ENCODE data around the gene GYG2. TPM values are rescaled to one million over a fixed set of nuclear protein-coding genes. Genes with fewer than 3 reads are reported as not detected.
A peak's percentile ranks its signal among the peaks of the same experiment; 100 is the strongest.
"Not testable (repeated sequence)": the region's sequence is repeated elsewhere in the genome, so short reads cannot be mapped to it uniquely, and the experiment has no call there.

The GYG2 gene
- total RNA-seq (1 to 10 TPM in 2 of 4 donors, under 1 TPM in 2; 0.26 to 4.5 (median 1.1) TPM), polyA plus RNA-seq (1.1 TPM)
- long read RNA-seq, donor 1 = 0 reads
- long read RNA-seq, donor 2, partial matches to known transcripts = 0 of 1 reads
- long read RNA-seq, donor 2, other reads (novel, unspliced or antisense) = 1 of 1 reads
- long read RNA-seq, donor 3, partial matches to known transcripts = 1 of 5 reads
- long read RNA-seq, donor 3, other reads (novel, unspliced or antisense) = 2 of 5 reads
- long read RNA-seq, donor 4, partial matches to known transcripts = 0 of 3 reads
- long read RNA-seq, donor 4, other reads (novel, unspliced or antisense) = 2 of 3 reads

- intact Hi-C loops (cut with DNase I) = no loop called here
- H3K27ac ChIP-seq (ENCODE audit: low read length) = no peak within 1 kb of the TSS
- peak in 1 of 3 donors; percentile 42 for DNase-seq
- peak; percentile 36 for ATAC-seq
- H3K4me1 ChIP-seq (ENCODE audit: control insufficient read depth, insufficient read depth, low read length) = no peaks in the 10 kb centered on the region
- peak within 1 kb of the TSS; percentile 52 for H3K4me3 ChIP-seq (ENCODE audit: low read length)
- WGBS = 14% methylated on average over 51 of the region's 56 CpGs
- H3K9me3 ChIP-seq (ENCODE audit: control insufficient read depth, low read length) = no peaks in the 10 kb centered on the region
- H3K27me3 ChIP-seq (ENCODE audit: control insufficient read depth, insufficient read depth) = no peaks in the 10 kb centered on the region
These were observed at the start of gene GYG2 for GRCh38 chrX:2828344-2828958. Gene GYG2 (plus strand): TSS chrX:2828930. CDS start chrX:2830189, 1,259 bp downstream.

DNA sequence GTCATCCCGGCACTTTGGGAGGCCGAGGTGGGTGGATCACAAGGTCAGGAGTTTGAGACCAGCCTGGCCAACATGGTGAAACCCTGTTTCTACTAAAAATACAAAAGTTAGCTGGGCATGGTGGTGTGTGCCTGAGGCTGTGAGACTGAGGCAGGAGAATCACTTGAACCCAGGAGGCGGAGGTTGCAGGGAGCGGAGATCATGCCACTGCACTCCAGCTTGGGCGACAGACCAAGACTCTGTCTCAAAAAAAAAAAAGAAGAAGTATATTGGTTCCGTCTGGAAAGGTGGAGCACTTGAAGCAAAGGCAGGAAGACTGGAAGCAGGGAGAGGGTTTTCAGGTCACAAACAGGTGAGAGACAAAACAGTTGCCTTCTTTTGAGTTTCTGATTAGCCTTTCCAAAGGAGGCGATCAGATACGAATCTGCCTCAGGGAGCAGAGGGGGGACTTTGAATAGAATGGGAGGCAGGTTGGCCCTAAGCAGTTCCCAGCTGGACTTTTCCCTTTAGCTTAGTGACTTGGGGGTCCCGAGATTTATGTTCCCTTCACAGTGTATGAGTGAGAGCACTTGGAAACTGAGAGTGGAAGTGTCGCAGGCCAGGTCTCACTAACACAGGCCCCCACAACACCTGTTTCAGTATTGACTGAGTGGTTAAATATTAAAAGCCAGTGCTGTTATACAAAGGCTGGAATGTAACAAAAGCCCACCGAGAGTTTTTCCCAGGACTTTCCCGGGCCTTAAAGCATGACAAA, 48.1 kb upstream of the GYG2 start:
- H3K4me3 ChIP-seq (ENCODE audit: low read length); H3K4me1 ChIP-seq (ENCODE audit: control insufficient read depth, insufficient read depth, low read length); DNase-seq; intact Hi-C loops (cut with DNase I); H3K9me3 ChIP-seq (ENCODE audit: control insufficient read depth, low read length); ATAC-seq; H3K27ac ChIP-seq (ENCODE audit: low read length); H3K27me3 ChIP-seq (ENCODE audit: control insufficient read depth, insufficient read depth): not testable (repeated sequence)
- 69% methylated on average over 12 of the region's 12 CpGs for WGBS

- no peaks in the 10 kb centered on the region for H3K4me1 ChIP-seq (ENCODE audit: control insufficient read depth, insufficient read depth, low read length)
- no peak for ATAC-seq
- WGBS = 82% methylated on average over 1 of the region's 1 CpG
- no peak for DNase-seq
- H3K27me3 ChIP-seq (ENCODE audit: control insufficient read depth, insufficient read depth) = no peaks in the 10 kb centered on the region
- no peak overlapping the region for H3K27ac ChIP-seq (ENCODE audit: low read length)
- intact Hi-C loops (cut with DNase I) = no loop called here
- no peaks in the 10 kb centered on the region for H3K9me3 ChIP-seq (ENCODE audit: control insufficient read depth, low read length)
- no peak overlapping the region for H3K4me3 ChIP-seq (ENCODE audit: low read length)
These were observed 47.5 kb upstream of the GYG2 start for GRCh38 chrX:2781226-2781571.

GRCh38 chrX:2781698-2782097, 47.0 kb upstream of the GYG2 start:
- ATAC-seq (no peak), DNase-seq (no peak)
- no peak overlapping the region for H3K4me3 ChIP-seq (ENCODE audit: low read length)
- WGBS = 50% methylated on average over 6 of the region's 6 CpGs
- H3K27me3 ChIP-seq (ENCODE audit: control insufficient read depth, insufficient read depth) = no peaks in the 10 kb centered on the region
- H3K27ac ChIP-seq (ENCODE audit: low read length) = no peak overlapping the region
- no peaks in the 10 kb centered on the region for H3K9me3 ChIP-seq (ENCODE audit: control insufficient read depth, low read length)
- intact Hi-C loops (cut with DNase I) = no loop called here
- H3K4me1 ChIP-seq (ENCODE audit: control insufficient read depth, insufficient read depth, low read length) = no peaks in the 10 kb centered on the region

- intact Hi-C loops (cut with DNase I) = no loop called here
- ATAC-seq = no peak
- DNase-seq = no peak
- 56% methylated on average over 4 of the region's 4 CpGs for WGBS
- Histone ChIP-seq H3K27me3 (ENCODE audit: control insufficient read depth, insufficient read depth) (no peaks in the 10 kb centered on the region), H3K27ac (ENCODE audit: low read length) (no peak overlapping the region), H3K4me1 (ENCODE audit: control insufficient read depth, insufficient read depth, low read length) (no peaks in the 10 kb centered on the region), H3K9me3 (ENCODE audit: control insufficient read depth, low read length) (no peaks in the 10 kb centered on the region), H3K4me3 (ENCODE audit: low read length) (no peak overlapping the region)
These were observed 46.6 kb upstream of the GYG2 start for GRCh38 chrX:2782171-2782570.

DNA sequence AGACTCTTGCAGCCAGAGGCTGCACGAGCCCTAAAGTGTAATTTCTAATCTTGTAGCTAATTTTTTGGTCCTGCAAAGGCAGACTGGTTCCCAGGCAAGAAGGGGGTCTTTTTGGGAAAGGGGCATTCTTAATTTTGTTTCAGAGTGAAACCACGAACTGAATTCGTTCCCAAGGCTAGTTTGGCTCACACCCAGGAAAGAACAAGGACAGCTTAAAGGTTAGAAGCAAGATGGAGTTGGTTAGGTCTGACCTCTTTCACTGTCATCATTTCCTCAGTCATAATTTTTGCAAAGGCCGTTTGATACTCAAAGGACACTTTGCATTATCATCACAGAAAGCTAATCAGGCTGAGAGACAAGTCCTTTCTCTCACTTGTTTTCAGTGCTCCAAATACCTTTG, 46.0 kb upstream of the GYG2 start:
- H3K27ac ChIP-seq (ENCODE audit: low read length) = no peak overlapping the region
- intact Hi-C loops (cut with DNase I) = no loop called here
- H3K4me3 ChIP-seq (ENCODE audit: low read length) = no peak overlapping the region
- no peaks in the 10 kb centered on the region for H3K4me1 ChIP-seq (ENCODE audit: control insufficient read depth, insufficient read depth, low read length)
- ATAC-seq (no peak), DNase-seq (no peak)
- H3K27me3 ChIP-seq (ENCODE audit: control insufficient read depth, insufficient read depth) = no peaks in the 10 kb centered on the region
- H3K9me3 ChIP-seq (ENCODE audit: control insufficient read depth, low read length) = no peaks in the 10 kb centered on the region
- 55% methylated on average over 4 of the region's 4 CpGs for WGBS

- ATAC-seq (peak in 1 of 2 donors; percentile 25), DNase-seq (peak in 2 of 3 donors; percentile 31 to 52)
- intact Hi-C loops (cut with DNase I) = no loop called here
- Histone ChIP-seq H3K27ac (ENCODE audit: low read length) (no peak overlapping the region), H3K4me3 (ENCODE audit: low read length) (no peak overlapping the region), H3K4me1 (ENCODE audit: control insufficient read depth, insufficient read depth, low read length) (no peaks in the 10 kb centered on the region), H3K27me3 (ENCODE audit: control insufficient read depth, insufficient read depth) (no peaks in the 10 kb centered on the region), H3K9me3 (ENCODE audit: control insufficient read depth, low read length) (no peaks in the 10 kb centered on the region)
- WGBS = 60% methylated on average over 6 of the region's 6 CpGs
These were observed 44.7 kb upstream of the GYG2 start for GRCh38 chrX:2784026-2784425.

DNA sequence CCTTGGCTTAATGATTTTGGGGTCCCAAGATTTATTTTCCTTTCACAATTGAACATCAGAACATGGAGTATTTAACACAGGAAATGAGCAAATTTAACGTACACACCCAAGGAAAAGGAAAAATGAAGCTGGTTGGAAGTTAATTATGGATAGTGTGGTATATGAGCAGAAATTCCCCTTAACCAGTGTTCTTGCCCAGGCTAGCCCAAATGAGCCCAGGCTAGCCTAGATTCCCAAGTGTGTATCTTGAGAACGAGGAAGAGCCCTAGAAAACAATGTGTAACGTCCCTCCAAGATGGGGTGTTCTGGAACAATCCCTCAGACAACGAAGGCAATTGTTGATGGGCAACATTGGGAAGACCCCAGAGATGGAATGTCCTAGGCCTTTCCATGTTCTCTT, 43.2 kb upstream of the GYG2 start:
- Histone ChIP-seq H3K27me3 (ENCODE audit: control insufficient read depth, insufficient read depth) (no peaks in the 10 kb centered on the region), H3K4me3 (ENCODE audit: low read length) (no peak overlapping the region), H3K4me1 (ENCODE audit: control insufficient read depth, insufficient read depth, low read length) (no peaks in the 10 kb centered on the region), H3K9me3 (ENCODE audit: control insufficient read depth, low read length) (no peaks in the 10 kb centered on the region), H3K27ac (ENCODE audit: low read length) (no peak overlapping the region)
- WGBS = 86% methylated on average over 4 of the region's 4 CpGs
- no peak for ATAC-seq
- DNase-seq = no peak
- intact Hi-C loops (cut with DNase I) = no loop called here

- intact Hi-C loops (cut with DNase I) = no loop called here
- H3K9me3 ChIP-seq (ENCODE audit: control insufficient read depth, low read length) = no peaks in the 10 kb centered on the region
- no peak overlapping the region for H3K4me3 ChIP-seq (ENCODE audit: low read length)
- DNase-seq (no peak), ATAC-seq (no peak)
- no peaks in the 10 kb centered on the region for H3K27me3 ChIP-seq (ENCODE audit: control insufficient read depth, insufficient read depth)
- H3K27ac ChIP-seq (ENCODE audit: low read length) = no peak overlapping the region
- no peaks in the 10 kb centered on the region for H3K4me1 ChIP-seq (ENCODE audit: control insufficient read depth, insufficient read depth, low read length)
- 85% methylated on average over 4 of the region's 4 CpGs for WGBS
These were observed 39.8 kb upstream of the GYG2 start for GRCh38 chrX:2788980-2789379.

- WGBS = 93% methylated on average over 3 of the region's 3 CpGs
- DNase-seq = no peak
- no peak for ATAC-seq
- H3K9me3 ChIP-seq (ENCODE audit: control insufficient read depth, low read length) = no peaks in the 10 kb centered on the region
- no peak overlapping the region for H3K4me3 ChIP-seq (ENCODE audit: low read length)
- no peaks in the 10 kb centered on the region for H3K27me3 ChIP-seq (ENCODE audit: control insufficient read depth, insufficient read depth)
- no peaks in the 10 kb centered on the region for H3K4me1 ChIP-seq (ENCODE audit: control insufficient read depth, insufficient read depth, low read length)
- H3K27ac ChIP-seq (ENCODE audit: low read length) = no peak overlapping the region
- intact Hi-C loops (cut with DNase I) = no loop called here
These were observed 39.2 kb upstream of the GYG2 start for GRCh38 chrX:2789569-2789968.

GRCh38 chrX:2793752-2794151, 35.0 kb upstream of the GYG2 start:
- Histone ChIP-seq H3K4me1 (ENCODE audit: control insufficient read depth, insufficient read depth, low read length) (no peaks in the 10 kb centered on the region), H3K27me3 (ENCODE audit: control insufficient read depth, insufficient read depth) (no peaks in the 10 kb centered on the region), H3K27ac (ENCODE audit: low read length) (no peak overlapping the region), H3K4me3 (ENCODE audit: low read length) (no peak overlapping the region), H3K9me3 (ENCODE audit: control insufficient read depth, low read length) (no peaks in the 10 kb centered on the region)
- ATAC-seq (no peak), DNase-seq (no peak)
- WGBS = 63% methylated on average over 7 of the region's 7 CpGs
- intact Hi-C loops (cut with DNase I) = no loop called here

Measured in right cardiac atrium (tissue), 5 donors.